ENCODE data around the gene HOOK2. TPM values are rescaled to one million over a fixed set of nuclear protein-coding genes. Genes with fewer than 3 reads are reported as not detected.

HOOK2 gene
- total RNA-seq, 1 donor from 2014 or later = 25.9 TPM

DNA sequence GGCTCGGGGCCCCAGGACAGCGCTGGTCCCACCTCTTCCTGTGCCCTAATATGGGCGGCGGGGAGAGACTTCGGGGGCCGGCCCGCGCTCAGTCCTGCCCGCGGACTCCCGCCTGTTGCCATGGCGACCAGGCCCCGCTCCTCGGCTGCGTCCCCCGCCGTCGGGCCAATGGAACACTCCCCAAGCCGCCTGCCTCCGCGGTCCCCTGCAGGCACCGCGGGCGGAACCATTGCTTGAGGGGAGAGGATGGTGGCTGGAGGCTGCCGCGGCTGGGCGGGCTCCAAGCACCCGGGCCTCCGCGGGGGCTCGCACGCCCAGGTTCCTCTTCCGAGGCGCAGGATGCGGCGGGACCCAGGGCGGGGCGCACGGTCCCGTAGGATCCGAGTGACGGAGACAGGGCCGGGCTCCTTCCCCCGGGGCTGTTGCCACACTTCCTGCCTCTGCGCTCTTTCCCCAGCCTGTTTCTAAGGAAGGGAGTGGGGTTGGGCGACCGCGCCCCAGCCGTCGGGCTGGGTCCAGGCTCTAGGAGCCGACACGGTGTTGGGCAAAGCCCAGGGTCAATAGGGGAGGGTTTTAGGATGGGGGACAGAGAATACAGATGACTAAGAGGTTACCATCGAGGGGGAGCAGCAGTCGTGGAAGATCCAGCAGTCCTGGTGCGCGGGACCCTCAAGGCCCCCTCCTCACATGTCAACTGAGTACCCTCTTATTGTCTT is 14.7 kb upstream of the HOOK2 start:
- no peaks in the 10 kb centered on the region for H3K27me3 Mint-ChIP-seq (ENCODE audit: low read depth, unreplicated experiment)
- Histone ChIP-seq H2AFZ (ENCODE audit: low read depth, low read length) (peak overlapping the region; percentile 58), H3K4me3 (ENCODE audit: insufficient read depth, low read depth, low read length) (peak overlapping the region; percentile 51), H3K79me2 (ENCODE audit: insufficient read depth, low read length) (peaks cover 21% of the 10 kb centered on the region), H3K9me3 (ENCODE audit: insufficient read depth, low read depth, low read length) (no peaks in the 10 kb centered on the region), H3K27me3 (ENCODE audit: insufficient read depth, low read length) (no peaks in the 10 kb centered on the region), H4K20me1 (ENCODE audit: insufficient read depth, low read length) (peaks cover 19% of the 10 kb centered on the region), H3K4me1 (ENCODE audit: insufficient read depth, low read length) (peaks cover 42% of the 10 kb centered on the region), H3K4me2 (ENCODE audit: low read length) (peak overlapping the region; percentile 91), H3K9ac (ENCODE audit: low read length) (peak overlapping the region; percentile 94), H3K36me3 (ENCODE audit: insufficient read depth, low read length) (no peaks in the 10 kb centered on the region), H3K27ac (ENCODE audit: low read depth, low read length) (peak overlapping the region; percentile 54)
- peak overlapping the region; percentile 85 for H3K4me3 Mint-ChIP-seq (ENCODE audit: unreplicated experiment)
- TF ChIP-seq EZH2 (IDR thresholded peaks at IDR 0.05; ENCODE audit: insufficient read depth, low read length) = no peak
- TF ChIP-seq, protein P1, sequence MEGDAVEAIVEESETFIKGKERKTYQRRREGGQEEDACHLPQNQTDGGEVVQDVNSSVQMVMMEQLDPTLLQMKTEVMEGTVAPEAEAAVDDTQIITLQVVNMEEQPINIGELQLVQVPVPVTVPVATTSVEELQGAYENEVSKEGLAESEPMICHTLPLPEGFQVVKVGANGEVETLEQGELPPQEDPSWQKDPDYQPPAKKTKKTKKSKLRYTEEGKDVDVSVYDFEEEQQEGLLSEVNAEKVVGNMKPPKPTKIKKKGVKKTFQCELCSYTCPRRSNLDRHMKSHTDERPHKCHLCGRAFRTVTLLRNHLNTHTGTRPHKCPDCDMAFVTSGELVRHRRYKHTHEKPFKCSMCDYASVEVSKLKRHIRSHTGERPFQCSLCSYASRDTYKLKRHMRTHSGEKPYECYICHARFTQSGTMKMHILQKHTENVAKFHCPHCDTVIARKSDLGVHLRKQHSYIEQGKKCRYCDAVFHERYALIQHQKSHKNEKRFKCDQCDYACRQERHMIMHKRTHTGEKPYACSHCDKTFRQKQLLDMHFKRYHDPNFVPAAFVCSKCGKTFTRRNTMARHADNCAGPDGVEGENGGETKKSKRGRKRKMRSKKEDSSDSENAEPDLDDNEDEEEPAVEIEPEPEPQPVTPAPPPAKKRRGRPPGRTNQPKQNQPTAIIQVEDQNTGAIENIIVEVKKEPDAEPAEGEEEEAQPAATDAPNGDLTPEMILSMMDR (IDR thresholded peaks at IDR 0.05; ENCODE audit: insufficient read depth, low read depth, low read length) = no peak
- peak overlapping the region; percentile 96 for H3K27ac Mint-ChIP-seq (ENCODE audit: unreplicated experiment)
- no peaks in the 10 kb centered on the region for H3K9me3 Mint-ChIP-seq (ENCODE audit: unreplicated experiment)
- peaks cover 22% of the 10 kb centered on the region for H3K4me1 Mint-ChIP-seq (ENCODE audit: low read depth, unreplicated experiment)
- no peaks in the 10 kb centered on the region for H3K36me3 Mint-ChIP-seq (ENCODE audit: low read depth, unreplicated experiment)
- FAIRE-seq (no peak), DNase-seq (ENCODE audit: low read depth) (peak; percentile 91)

DNA sequence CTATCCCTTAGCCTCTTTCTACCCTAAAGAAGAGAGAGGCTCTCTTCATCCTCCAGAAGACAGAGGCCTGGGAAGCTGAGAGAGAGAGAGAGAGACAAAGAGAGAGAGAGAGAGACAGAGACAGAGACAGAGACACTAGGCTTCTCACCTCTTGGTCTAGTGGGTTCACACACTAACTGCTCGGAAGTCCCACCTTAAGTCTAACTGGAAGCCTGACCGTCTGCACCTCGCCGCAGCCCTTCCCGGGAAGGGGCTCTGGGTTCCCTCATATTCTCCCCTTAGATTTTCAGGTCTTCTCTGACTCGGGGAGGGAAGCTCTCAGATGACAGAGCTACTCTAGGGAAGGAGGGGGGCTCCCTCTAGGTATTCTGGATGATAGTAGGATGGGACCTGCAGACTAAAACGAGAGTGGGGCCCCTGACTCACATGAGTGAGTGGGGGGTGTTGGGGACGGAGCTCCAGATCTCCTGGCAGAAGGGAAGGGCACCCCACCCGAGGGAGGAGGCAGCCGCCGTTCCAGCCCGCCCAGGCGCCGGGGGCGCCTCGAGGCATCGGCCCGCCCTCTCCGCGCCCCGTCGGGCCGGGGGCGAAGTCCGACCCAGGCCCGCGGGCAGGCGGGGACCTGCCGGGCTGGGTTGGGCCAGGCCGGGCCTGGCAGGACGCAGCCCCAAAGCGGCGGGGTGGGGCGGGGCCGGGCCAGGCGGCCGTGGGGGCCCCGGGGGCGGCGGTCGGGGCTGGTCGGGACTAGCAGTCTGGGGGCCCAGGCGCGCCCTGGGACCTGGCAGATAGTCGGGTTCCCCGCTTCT is 13.9 kb upstream of the HOOK2 start:
- FAIRE-seq = no peak
- peaks cover 21% of the 10 kb centered on the region for H3K79me2 ChIP-seq (ENCODE audit: insufficient read depth, low read length)
- H3K36me3 ChIP-seq (ENCODE audit: insufficient read depth, low read length) = no peaks in the 10 kb centered on the region
- H3K4me3 Mint-ChIP-seq (ENCODE audit: unreplicated experiment) = peak overlapping the region; percentile 77
- peak overlapping the region; percentile 91 for H3K4me2 ChIP-seq (ENCODE audit: low read length)
- peak overlapping the region; percentile 51 for H3K4me3 ChIP-seq (ENCODE audit: insufficient read depth, low read depth, low read length)
- H3K4me1 Mint-ChIP-seq (ENCODE audit: low read depth, unreplicated experiment) = peaks cover 22% of the 10 kb centered on the region
- H2AFZ ChIP-seq (ENCODE audit: low read depth, low read length) = peak overlapping the region; percentile 58
- H3K27me3 ChIP-seq (ENCODE audit: insufficient read depth, low read length) = no peaks in the 10 kb centered on the region
- peak overlapping the region; percentile 70 for H3K27ac ChIP-seq (ENCODE audit: low read depth, low read length)
- no peaks in the 10 kb centered on the region for H3K9me3 Mint-ChIP-seq (ENCODE audit: unreplicated experiment)
- TF ChIP-seq, protein P1 (IDR thresholded peaks at IDR 0.05; ENCODE audit: insufficient read depth, low read depth, low read length) = no peak
- peak overlapping the region; percentile 94 for H3K9ac ChIP-seq (ENCODE audit: low read length)
- DNase-seq (ENCODE audit: low read depth) = no peak
- H3K27me3 Mint-ChIP-seq (ENCODE audit: low read depth, unreplicated experiment) = no peaks in the 10 kb centered on the region
- H3K36me3 Mint-ChIP-seq (ENCODE audit: low read depth, unreplicated experiment) = no peaks in the 10 kb centered on the region
- no peaks in the 10 kb centered on the region for H3K9me3 ChIP-seq (ENCODE audit: insufficient read depth, low read depth, low read length)
- peaks cover 19% of the 10 kb centered on the region for H4K20me1 ChIP-seq (ENCODE audit: insufficient read depth, low read length)
- H3K27ac Mint-ChIP-seq (ENCODE audit: unreplicated experiment) = peak overlapping the region; percentile 99
- H3K4me1 ChIP-seq (ENCODE audit: insufficient read depth, low read length) = peaks cover 47% of the 10 kb centered on the region

Measured in astrocyte (in vitro differentiated cells and primary cell).